ENCODE results near the gene NKPD1.

GRCh38 chr19:45118106-45118505 lies 42.7 kb downstream of the NKPD1 start:
- no peak for TF ChIP-seq ZSCAN29 (IDR thresholded peaks at IDR 0.05)
- no peak for TF ChIP-seq EP300 (IDR thresholded peaks at IDR 0.05; ENCODE audit: low read length)
- no peak for TF ChIP-seq TCF7L2 (IDR thresholded peaks at IDR 0.05; ENCODE audit: low read depth, low read length)
- TF ChIP-seq PREB (CRISPR knock-in tag; IDR thresholded peaks at IDR 0.05), result no peak
- no peak for TF ChIP-seq ATF3 (IDR thresholded peaks at IDR 0.05)
- no peak for TF ChIP-seq ATF3 (CRISPR knock-in tag; conservative IDR thresholded peaks at IDR 0.05)
- no peak for TF ChIP-seq RBM17 (IDR thresholded peaks at IDR 0.05; ENCODE audit: borderline replicate concordance, low read depth, low read length)
- no peak for TF ChIP-seq TRIM28 (IDR thresholded peaks at IDR 0.05)
- TF ChIP-seq BCL6 (CRISPR knock-in tag; IDR thresholded peaks at IDR 0.05), result no peak
- no peak for TF ChIP-seq BACH1 (tag; IDR thresholded peaks at IDR 0.05)
- no peak for TF ChIP-seq ZNF12 (CRISPR knock-in tag; IDR thresholded peaks at IDR 0.05)

Data from K562 (cell line).